GM18858 (cell line): ENCODE results near the gene ZNF3.

Experiments used
- ATAC-seq: cut with Tn5 transposase; IDR thresholded peaks from one replicate; pipeline ENCODE4 v1.9.1; 2021; ENCODE audit not compliant: unreplicated experiment

Gene ZNF3

DNA sequence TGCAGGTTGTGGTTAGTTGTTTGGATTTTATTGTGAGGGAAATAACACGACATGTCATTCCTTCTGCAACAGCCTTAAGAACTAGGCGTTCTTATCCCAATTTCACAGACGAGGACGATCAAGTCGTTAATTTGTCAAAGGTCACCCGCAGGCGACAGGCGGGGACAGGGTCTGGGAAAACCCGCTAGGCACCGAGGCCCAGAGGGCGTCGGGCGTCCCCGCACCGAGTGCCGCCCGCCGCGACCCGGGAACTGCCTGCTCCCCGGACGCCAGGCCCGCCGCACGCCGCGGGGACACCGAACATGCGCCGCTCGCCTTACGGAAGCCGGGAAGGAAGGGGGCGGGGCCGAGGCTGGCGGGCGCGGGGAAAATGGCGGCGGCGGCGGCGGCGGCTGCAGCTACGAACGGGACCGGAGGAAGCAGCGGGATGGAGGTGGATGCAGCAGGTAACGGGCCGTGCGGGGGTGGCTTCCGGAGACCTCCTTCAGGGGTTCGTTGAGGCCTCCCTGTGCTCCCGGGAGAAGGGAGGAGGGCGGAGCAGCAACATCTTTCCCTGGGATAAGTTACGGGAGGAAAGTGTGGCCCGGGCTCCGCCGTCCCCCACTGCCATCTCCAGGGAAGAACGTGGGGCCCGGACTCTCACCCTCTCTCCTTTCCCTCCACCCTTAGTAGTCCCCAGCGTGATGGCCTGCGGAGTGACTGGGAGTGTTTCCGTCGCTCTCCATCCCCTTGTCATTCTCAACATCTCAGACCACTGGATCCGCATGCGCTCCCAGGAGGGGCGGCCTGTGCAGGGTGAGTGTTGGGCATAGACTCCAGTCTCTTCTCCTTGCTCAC lies 7.3 kb upstream of the ZNF3 start, which contains the start of gene COPS6:
TSS of gene COPS6 (plus strand) at position 349 of the 837 bp plus-strand sequence. CDS start at position 371, 22 bp downstream.
- ATAC-seq, result no peak

DNA sequence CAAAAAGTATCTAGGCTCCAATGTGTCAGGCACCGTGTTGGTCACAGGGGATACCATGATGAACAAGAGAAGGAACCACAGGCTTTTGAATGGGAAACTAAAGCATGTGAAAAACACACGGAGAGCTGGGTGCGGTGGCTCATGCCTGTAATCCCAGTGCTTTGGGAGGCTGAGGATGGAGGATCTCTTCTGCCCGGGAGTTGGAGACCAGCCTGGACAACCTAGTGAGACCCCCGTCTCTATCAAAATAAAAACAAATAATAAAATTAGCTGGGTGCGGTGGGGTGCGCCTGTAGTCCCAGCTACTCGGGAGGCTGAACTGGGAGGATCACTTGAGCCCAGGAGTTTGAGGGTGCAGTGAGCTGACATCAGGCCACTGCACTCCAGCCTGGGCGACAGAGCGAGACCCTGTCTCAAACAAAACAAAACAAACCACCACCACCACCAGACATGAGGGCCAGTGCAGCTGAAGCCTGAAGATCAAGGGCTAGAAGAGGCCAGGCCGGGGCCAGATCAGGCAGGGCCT lies 6.6 kb upstream of the ZNF3 start:
- no peak for ATAC-seq

DNA sequence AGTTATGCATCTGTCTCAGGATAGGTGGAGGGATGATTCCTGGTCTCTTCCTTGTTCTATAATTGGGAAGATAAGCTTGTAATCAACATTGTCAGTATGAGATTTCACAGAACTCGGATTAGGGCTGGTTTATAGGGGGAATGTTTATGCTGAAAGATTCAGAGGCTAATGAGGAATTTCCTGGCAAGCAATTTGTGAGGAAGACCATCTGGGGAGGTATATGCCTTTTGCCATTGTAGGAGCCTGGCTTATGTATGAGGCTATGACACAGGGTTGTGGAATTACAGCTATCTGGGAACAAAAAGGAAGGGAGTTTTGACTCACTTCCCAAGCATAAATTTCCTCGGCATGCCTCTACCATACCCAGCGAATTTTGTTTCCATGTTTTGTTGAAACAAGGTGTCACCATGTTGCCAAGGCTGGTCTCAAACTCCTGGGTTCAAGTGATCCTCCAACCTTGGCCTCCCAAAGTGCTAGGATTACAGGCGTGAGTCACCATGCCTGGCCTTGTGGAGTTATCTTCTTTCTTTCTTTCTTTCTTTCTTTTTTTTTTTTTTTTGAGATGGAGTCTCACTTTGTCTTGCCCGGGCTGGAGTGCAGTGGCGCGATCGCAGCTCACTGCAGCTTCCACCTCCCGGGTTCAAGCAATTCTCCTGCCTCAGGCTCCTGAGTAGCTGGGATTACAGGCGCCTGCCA lies 5.7 kb upstream of the ZNF3 start:
- ATAC-seq, result no peak

DNA sequence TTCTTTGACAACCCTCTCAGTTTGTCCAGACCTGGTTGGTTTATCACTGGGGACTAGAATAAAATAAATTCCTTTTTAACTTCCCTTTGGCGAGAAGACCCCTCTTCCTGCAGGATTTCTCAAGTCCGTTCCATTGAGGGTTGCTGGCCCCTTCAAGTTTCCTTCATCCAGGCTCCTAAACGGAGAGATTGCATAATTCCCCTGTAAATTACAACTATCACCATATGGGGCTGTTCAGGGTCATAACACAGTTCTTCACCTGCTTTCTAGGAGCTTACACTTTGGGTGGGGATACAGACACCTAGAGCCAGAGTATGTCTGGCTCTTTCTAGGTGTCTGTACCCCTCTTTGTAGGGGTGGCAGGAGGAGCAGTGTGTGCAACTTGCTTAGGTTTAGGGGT lies 4.0 kb upstream of the ZNF3 start:
- no peak for ATAC-seq

GRCh38 chr7:100082978-100083377 lies 1.5 kb upstream of the ZNF3 start:
- ATAC-seq, result no peak

- peak; percentile 3 for ATAC-seq
Measured at GRCh38 chr7:100080907-100081534, 502 bp downstream of the ZNF3 start.

GRCh38 chr7:100079024-100079560 lies 2.4 kb downstream of the ZNF3 start:
- no peak for ATAC-seq

DNA sequence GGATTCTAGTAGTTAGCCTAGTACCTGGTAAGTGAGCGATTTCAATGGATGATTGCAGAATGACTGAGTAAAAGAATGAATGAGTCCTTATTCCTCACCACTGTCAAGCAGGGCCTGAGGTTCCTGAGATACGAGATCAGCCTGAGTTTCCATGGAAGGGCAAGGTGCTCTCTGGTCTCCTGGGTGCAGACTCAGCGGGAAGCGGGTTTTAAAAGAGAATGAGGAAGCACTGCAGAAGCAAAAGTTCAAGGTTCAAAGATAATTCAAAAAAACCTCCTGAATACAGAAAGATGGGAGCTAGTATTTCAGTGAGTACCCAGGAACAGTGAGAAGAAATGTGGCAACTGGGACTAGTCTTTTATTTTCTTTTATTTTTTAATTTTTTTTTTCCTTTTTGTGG lies 4.3 kb downstream of the ZNF3 start:
- ATAC-seq, result no peak

- ATAC-seq, result no peak
Measured at GRCh38 chr7:100075418-100075817, 6.1 kb downstream of the ZNF3 start.

- no peak for ATAC-seq
Measured at GRCh38 chr7:100074841-100075240, 6.7 kb downstream of the ZNF3 start.

DNA sequence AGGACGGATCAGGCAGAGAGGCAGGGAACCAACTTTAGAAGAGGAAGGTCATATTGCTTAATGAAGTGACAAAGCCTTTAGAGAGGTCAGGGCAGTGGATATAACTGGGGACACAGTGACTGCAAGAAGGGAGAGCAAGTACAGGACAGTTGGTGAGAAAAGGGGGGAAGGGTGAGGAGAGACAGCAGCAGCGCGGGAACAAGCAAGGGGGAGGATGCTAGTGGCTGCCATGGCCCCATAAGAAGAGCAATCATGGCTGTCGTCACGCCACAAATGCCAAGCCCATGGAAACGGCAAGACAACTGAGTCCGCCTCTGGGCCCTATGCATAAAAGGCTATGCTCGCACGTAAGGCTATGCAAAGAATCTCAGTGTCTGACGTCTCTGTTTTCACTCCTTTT lies 9.1 kb downstream of the ZNF3 start:
- ATAC-seq, result no peak

GRCh38 chr7:100071018-100071723 lies 10.4 kb downstream of the ZNF3 start:
- no peak for ATAC-seq

DNA sequence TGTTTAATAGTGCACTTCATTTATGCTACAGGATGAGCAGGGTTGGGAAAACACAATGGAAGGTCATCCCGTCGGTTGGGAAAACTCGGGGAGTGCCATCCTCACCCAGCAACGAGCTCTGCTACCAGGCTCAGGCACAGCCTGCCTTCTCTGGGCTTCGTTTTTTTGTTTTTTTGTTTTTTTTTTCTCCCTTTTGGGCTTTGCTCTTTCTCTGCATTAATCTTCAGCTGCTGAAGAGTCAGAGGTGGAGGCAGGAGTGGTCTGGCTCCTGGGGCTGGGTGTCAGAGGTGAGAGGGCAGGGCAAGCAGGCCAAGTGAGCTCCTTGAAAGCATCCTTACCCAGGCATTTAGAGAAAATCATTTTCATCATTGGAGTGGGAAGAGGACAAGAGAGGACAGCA lies 11.5 kb downstream of the ZNF3 start:
- ATAC-seq, result no peak

DNA sequence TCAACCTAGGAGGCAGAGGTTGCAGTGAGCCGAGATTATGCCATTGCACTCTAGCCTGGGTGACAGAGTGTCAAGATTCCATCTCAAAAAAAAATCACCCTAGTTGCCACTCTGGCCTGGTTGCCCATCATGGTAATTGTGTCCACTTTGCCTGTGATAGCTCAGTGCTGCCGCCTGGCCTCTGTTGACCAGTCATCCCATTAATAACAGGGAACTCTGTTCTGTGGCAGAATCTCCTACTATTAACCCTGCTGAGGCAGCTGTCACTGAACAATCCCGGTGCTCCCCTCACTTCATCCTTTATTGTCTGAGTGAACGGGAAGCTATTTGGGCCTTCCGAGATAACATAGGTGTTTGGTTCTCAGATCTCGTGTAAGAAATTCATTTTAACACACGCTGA lies 14.6 kb downstream of the ZNF3 start:
- no peak for ATAC-seq

GRCh38 chr7:100065452-100066186 lies 15.9 kb downstream of the ZNF3 start:
- ATAC-seq, result no peak

DNA sequence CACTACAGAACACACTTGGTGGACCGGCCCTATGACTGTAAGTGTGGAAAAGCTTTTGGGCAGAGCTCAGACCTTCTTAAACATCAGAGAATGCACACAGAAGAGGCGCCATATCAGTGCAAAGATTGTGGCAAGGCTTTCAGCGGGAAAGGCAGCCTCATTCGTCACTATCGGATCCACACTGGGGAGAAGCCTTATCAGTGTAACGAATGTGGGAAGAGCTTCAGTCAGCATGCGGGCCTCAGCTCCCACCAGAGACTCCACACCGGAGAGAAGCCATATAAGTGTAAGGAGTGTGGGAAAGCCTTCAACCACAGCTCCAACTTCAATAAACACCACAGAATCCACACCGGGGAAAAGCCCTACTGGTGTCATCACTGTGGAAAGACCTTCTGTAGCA lies 17.4 kb downstream of the ZNF3 start:
- no peak for ATAC-seq

- no peak for ATAC-seq
Measured at GRCh38 chr7:100063376-100063775, 18.1 kb downstream of the ZNF3 start.

GRCh38 chr7:100061518-100062193 lies 19.9 kb downstream of the ZNF3 start:
- no peak for ATAC-seq

DNA sequence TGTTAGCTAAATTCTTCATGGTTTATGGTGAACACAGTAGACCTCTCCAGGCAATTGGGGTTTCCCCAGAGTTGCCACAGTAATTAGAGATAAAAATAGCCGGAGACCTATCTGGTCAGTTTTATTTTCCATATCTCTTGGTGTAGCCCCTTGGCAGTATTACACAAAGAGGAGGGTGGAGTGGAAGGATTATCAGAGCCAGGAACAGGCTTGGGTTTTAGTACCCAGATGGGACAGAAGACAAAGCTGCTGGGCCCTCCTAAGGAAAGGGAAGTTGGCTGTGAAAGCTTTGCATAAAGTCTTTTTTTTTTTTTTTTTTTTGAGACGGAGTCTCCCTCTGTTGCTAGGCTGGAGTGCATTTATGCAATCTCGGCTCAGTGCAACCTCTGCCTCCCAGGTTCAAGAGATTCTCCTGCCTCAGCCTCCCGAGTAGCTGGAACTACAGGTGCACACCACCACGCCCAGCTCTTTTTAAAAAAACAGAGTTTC lies 22.2 kb downstream of the ZNF3 start:
- ATAC-seq, result no peak
